ENCODE results near the gene IL21R.

DNA sequence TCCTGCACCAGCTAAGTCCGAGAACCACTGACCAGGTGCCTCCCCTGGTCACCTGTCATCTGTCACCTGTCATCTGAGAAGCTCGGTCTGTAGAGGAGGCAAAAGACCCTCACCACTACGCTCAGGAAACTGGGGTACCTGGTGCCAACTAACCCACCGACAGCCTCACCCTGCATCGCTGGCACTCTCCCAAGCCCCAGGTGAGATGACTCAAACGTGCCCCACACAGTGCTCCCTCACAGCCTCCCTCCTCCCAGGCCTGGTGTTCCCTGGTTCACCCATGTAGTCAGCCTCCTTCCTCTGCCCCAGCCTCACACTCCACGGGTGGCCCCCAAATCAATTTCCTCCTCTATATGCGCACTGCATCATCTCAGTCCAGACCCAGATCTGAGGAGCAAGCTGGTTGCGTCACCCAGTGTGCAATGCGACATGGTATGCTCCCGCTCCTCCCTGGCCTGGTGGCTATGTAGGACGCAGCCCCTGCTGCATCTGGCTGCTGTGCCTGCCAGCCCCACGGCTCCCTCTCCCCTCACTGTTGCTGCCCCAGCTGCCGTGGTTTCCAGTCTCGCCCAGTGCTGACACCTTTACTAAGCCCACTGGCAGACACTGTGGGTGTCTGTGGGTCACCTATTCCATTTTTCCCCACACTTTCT lies 79.4 kb downstream of the IL21R start:
- no peak for TF ChIP-seq CTCF (IDR thresholded peaks at IDR 0.05; ENCODE audit: low read depth, low read length, poor library complexity, severe bottlenecking)
- TF ChIP-seq EZH2phosphoT487 (IDR thresholded peaks at IDR 0.05; ENCODE audit: borderline replicate concordance, low read length) = no peak
